GM23338 (cell line): ENCODE measurements around the gene STAB2. TPM values are rescaled to one million over a fixed set of nuclear protein-coding genes. Genes with fewer than 3 reads are reported as not detected.

Experiments used
- ATAC-seq: fragments of 200-7000 bp; cut with Tn5 transposase; 3 replicates; pipeline ENCODE4 v1.9.1; 2020
- DNase-seq: peaks from one replicate; pipeline ENCODE4 v3.0.0-alpha.2; 2015; ENCODE audit warnings: low spot score
- H2AFZ ChIP-seq: fragments of 200-600 bp; sonication (generic); 2 replicates; pipeline ENCODE4 v1.8.0; 2016; ENCODE audit warnings: antibody characterized with exemption, mild to moderate bottlenecking, moderate library complexity
- H3F3A ChIP-seq: fragments of 200-600 bp; sonication (generic); replicated peaks from 2 replicates; pipeline ENCODE4 v1.8.0; 2017; ENCODE audit warnings: antibody characterized with exemption, mixed run types, low read depth
- H3K27ac ChIP-seq: fragments of 200-600 bp; sonication (generic); 2 replicates; pipeline ENCODE4 v1.6.1; 2016; ENCODE audit warnings: low read depth
- H3K27me3 ChIP-seq: fragments of 200-600 bp; sonication (generic); 2 replicates; pipeline ENCODE4 v1.8.0; 2016; ENCODE audit warnings: mild to moderate bottlenecking, mixed run types, moderate library complexity; ENCODE audit not compliant: insufficient read depth
- H3K36me3 ChIP-seq: fragments of 200-600 bp; sonication (generic); 2 replicates; pipeline ENCODE4 v1.8.0; 2016; ENCODE audit warnings: mild to moderate bottlenecking; ENCODE audit not compliant: insufficient read depth
- H3K4me1 ChIP-seq: fragments of 200-600 bp; sonication (generic); 2 replicates; pipeline ENCODE4 v1.8.0; 2016; ENCODE audit warnings: mild to moderate bottlenecking, moderate library complexity; ENCODE audit not compliant: insufficient read depth
- H3K4me2 ChIP-seq: fragments of 200-600 bp; sonication (generic); 2 replicates; pipeline ENCODE4 v1.7.1; 2017; ENCODE audit warnings: mixed run types
- H3K4me3 ChIP-seq: fragments of 200-600 bp; sonication (generic); 2 replicates; pipeline ENCODE4 v1.6.1; 2016; ENCODE audit warnings: mixed run types
- H3K79me2 ChIP-seq: fragments of 200-600 bp; sonication (generic); replicated peaks from 2 replicates; pipeline ENCODE4 v1.8.0; 2017; ENCODE audit warnings: mild to moderate bottlenecking; ENCODE audit not compliant: insufficient read depth
- H3K9me2 ChIP-seq: fragments of 200-600 bp; sonication (generic); 2 replicates; pipeline ENCODE4 v1.8.0; 2017; ENCODE audit not compliant: insufficient read depth
- H4K20me1 ChIP-seq: fragments of 200-600 bp; sonication (generic); replicated peaks from 2 replicates; pipeline ENCODE4 v1.8.0; 2017; ENCODE audit warnings: mild to moderate bottlenecking; ENCODE audit not compliant: insufficient read depth
- H3K27ac Mint-ChIP-seq: 2 replicates; pipeline ENCODE4 v1.8.0; 2020; ENCODE audit warnings: inconsistent platforms, mild to moderate bottlenecking, moderate library complexity, mixed read lengths
- H3K27me3 Mint-ChIP-seq: 3 replicates; pipeline ENCODE4 v1.8.0; 2022; ENCODE audit warnings: low read depth, mild to moderate bottlenecking, moderate library complexity, mixed read lengths, inconsistent platforms; ENCODE audit not compliant: insufficient read depth, poor library complexity
- H3K36me3 Mint-ChIP-seq: 3 replicates; pipeline ENCODE4 v1.8.0; 2021; ENCODE audit warnings: low read depth, mild to moderate bottlenecking, inconsistent platforms, moderate library complexity, mixed read lengths
- H3K4me1 Mint-ChIP-seq: 3 replicates; pipeline ENCODE4 v1.8.0; 2020; ENCODE audit warnings: mild to moderate bottlenecking, inconsistent platforms, mixed read lengths
- H3K4me3 Mint-ChIP-seq: 3 replicates; pipeline ENCODE4 v1.8.0; 2021; ENCODE audit warnings: moderate library complexity, mild to moderate bottlenecking, inconsistent platforms, mixed read lengths
- H3K9me3 Mint-ChIP-seq: 3 replicates; pipeline ENCODE4 v1.8.0; 2020; ENCODE audit warnings: moderate library complexity, mild to moderate bottlenecking, inconsistent platforms, mixed read lengths
- CREB1 ChIP-seq: fragments of 250-450 bp; sonication (Bioruptor Pico); IDR thresholded peaks from 2 replicates; pipeline ENCODE4 v1.5.0; 2020; ENCODE audit warnings: low read depth, mild to moderate bottlenecking, moderate library complexity
- CTCF ChIP-seq, 2 experiments: fragments of 200-600 bp in 1 of 2; sonication (generic) in 1 of 2; conservative IDR thresholded peaks; 2 replicates each; pipeline versions ENCODE4 v1.5.1 to v1.6.1; 2016 to 2017; ENCODE audit warnings: antibody characterized with exemption in 2 of 2, low read depth in 2 of 2, mild to moderate bottlenecking in 2 of 2, moderate library complexity in 1 of 2
- EZH2 ChIP-seq: fragments of 200-600 bp; sonication (generic); IDR thresholded peaks from one replicate; pipeline ENCODE4 v1.8.0; 2017; ENCODE audit warnings: antibody characterized with exemption, mild to moderate bottlenecking, low read depth; ENCODE audit not compliant: unreplicated experiment
- JUNB ChIP-seq: IDR thresholded peaks from one replicate; pipeline ENCODE4 v1.6.1; 2016; ENCODE audit warnings: antibody characterized with exemption; ENCODE audit not compliant: unreplicated experiment
- POLR2AphosphoS5 ChIP-seq: IDR thresholded peaks from 2 replicates; pipeline ENCODE4 v1.6.1; 2016; ENCODE audit warnings: antibody characterized with exemption, low read depth
- REST ChIP-seq: IDR thresholded peaks from one replicate; pipeline ENCODE4 v1.6.1; 2018; ENCODE audit warnings: antibody characterized with exemption; ENCODE audit not compliant: unreplicated experiment
- STAT1 ChIP-seq: IDR thresholded peaks from one replicate; pipeline ENCODE4 v1.6.1; 2016; ENCODE audit warnings: antibody characterized with exemption; ENCODE audit not compliant: unreplicated experiment
- ZNF114 ChIP-seq: fragments of 250-450 bp; sonication (Bioruptor Pico); IDR thresholded peaks from 2 replicates; pipeline ENCODE4 v1.5.0; 2020; ENCODE audit warnings: mild to moderate bottlenecking, moderate library complexity
- ZNF462 ChIP-seq: fragments of 250-450 bp; sonication (Bioruptor Pico); IDR thresholded peaks from 2 replicates; pipeline ENCODE4 v1.5.0; 2020; ENCODE audit warnings: mild to moderate bottlenecking, moderate library complexity
- polyA plus RNA-seq: library from polyadenylated mRNA; unstranded; fragments of >200 nt; fragmentation: Nextera tagmentation; extraction: Ambion mirVana; gene quantifications from 2 replicates; pipeline ENCODE4 v1.2.1, GENCODE V29; 2016
- total RNA-seq: library from RNA; depleted of rRNA; stranded (reverse); fragments of >200 nt; shearing (Covaris generic); gene quantifications from 2 replicates; pipeline ENCODE4 v1.2.3, GENCODE V29; 2014

STAB2 gene
- total and polyA plus RNA-seq, 2 experiments from 2014 or later: 0.14 TPM; not detected in 1

GRCh38 chr12:103791350-103791920, 204.4 kb downstream of the STAB2 start:
- H3K4me3 ChIP-seq: no peak overlapping the region
- H3K27ac Mint-ChIP-seq: no peak overlapping the region

More at GRCh38 chr12:103791350-103791920, 204.4 kb downstream of the STAB2 start:
- H3K36me3 Mint-ChIP-seq: peaks cover 39% of the 10 kb centered on the region
- Histone ChIP-seq H3K79me2 (no peaks in the 10 kb centered on the region), H3K36me3 (no peaks in the 10 kb centered on the region), H3K4me2 (no peak overlapping the region), H3K4me1 (peaks cover 8% of the 10 kb centered on the region; the same call in 1 of the 2 replicates), H4K20me1 (no peaks in the 10 kb centered on the region), H3K27ac (no peak overlapping the region), H3F3A (no peaks in the 10 kb centered on the region), H3K9me2 (no peaks in the 10 kb centered on the region), H2AFZ (no peak overlapping the region), H3K27me3 (no peaks in the 10 kb centered on the region)
- DNase-seq: no peak
- TF ChIP-seq ZNF462 (no peak), REST (no peak), EZH2 (no peak), CREB1 (CRISPR knock-in tag) (no peak), POLR2AphosphoS5 (no peak), ZNF114 (CRISPR knock-in tag) (no peak), STAT1 (no peak), JUNB (no peak), CTCF (conservative IDR thresholded peaks at IDR 0.05; ENCODE audit: low read depth in 2 of 2) (no peak)
- peaks cover 6% of the 10 kb centered on the region; the same call in 2 of the 3 replicates for H3K4me1 Mint-ChIP-seq
- H3K4me3 Mint-ChIP-seq: no peak overlapping the region
- ATAC-seq: no peak
- H3K9me3 Mint-ChIP-seq: no peaks in the 10 kb centered on the region; the same call in 2 of the 3 replicates
- H3K27me3 Mint-ChIP-seq: no peaks in the 10 kb centered on the region
